ENCODE results near the gene CARS1. TPM values are rescaled to one million over a fixed set of nuclear protein-coding genes. Genes with fewer than 3 reads are reported as not detected.
A peak's percentile ranks its signal among the peaks of the same experiment; 100 is the strongest.
"Not testable (repeated sequence)": the region's sequence is repeated elsewhere in the genome, so short reads cannot be mapped to it uniquely, and the experiment has no call there.

The CARS1 gene
- total RNA-seq, 1 donor from 2014 or later, result 52.4 TPM

DNA sequence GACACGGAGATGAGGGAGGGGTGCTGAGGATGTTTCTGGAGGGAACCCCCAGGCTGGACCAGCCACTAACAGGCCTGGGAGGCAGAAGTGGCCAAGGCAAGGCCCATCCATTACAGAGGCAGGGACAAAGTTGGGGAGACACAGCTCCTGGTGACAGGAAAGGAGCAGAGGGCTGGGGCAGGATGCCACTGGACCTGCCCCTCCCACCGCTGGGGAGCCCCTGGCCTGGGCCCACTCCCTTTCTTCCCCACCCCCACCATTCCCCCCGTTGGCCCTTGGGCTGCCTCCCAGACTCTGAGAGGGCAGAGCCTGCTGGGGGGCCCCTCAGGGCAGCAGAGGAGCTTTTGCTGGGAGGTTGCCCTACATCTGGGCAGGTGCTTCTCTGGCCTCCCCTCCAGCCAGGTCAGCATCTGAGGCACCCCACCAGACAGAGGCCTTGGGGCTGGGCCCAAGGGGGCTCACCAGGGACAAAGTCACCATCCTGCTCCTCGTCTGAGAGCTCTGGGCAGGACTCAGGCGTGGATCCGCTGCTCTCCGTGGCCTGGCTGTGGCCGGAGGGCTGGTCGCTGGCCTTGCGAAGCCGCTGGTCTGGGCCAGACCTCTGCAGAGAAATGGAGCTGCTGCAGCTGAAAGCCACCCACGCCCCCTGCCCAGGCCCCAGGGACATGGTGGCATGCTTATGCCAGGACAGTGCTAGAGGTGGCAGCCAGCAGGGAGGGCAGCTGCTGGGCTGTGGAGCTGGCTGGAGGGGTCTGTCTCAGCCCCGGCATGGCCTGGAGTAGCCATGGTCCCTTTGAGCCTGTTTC, 33.1 kb upstream of the CARS1 start:
- no peak for DNase-seq (ENCODE audit: low read depth)

DNA sequence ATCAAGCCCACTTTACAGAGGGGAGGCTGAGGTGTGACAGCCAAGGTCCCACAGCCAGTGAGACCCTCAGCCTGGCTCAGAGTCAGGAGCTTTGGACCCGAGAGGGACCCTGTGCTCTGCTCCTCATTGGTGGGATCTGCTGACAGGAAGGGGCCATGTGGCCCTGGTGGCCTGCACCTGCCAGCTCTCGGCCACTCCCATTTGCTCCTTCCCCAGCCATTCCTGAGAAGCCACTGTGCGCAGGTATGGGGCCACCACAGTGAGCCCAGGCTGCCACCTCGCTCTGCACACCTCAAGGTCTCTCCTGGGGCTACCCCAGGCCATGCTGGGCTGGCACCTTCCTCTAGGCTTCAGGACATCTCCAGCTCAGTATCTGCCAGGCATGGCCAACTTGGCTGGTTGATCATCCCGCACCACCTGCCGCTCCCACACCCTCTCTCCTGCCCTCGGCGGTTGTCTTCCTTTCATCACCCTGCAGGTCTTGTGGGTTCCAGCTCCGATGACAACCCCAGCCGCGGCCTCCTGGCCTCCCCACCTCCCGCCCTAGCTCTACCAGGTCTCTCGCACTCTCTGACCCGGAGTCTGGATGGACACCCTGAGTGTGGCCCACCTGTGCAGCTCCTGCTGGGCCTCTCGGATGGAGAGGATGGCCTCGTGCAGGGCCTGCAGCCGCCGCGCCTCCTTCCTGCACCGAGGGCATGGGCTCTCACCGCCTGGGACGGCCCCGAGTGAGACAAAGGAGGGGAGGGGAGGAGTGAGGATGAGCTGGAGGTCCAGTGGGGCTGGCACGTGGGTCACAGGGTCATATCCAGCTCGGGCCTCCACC, 32.2 kb upstream of the CARS1 start:
- DNase-seq (ENCODE audit: low read depth), result no peak

GRCh38 chr11:3088806-3089205, 31.6 kb upstream of the CARS1 start:
- DNase-seq (ENCODE audit: low read depth), result no peak

DNA sequence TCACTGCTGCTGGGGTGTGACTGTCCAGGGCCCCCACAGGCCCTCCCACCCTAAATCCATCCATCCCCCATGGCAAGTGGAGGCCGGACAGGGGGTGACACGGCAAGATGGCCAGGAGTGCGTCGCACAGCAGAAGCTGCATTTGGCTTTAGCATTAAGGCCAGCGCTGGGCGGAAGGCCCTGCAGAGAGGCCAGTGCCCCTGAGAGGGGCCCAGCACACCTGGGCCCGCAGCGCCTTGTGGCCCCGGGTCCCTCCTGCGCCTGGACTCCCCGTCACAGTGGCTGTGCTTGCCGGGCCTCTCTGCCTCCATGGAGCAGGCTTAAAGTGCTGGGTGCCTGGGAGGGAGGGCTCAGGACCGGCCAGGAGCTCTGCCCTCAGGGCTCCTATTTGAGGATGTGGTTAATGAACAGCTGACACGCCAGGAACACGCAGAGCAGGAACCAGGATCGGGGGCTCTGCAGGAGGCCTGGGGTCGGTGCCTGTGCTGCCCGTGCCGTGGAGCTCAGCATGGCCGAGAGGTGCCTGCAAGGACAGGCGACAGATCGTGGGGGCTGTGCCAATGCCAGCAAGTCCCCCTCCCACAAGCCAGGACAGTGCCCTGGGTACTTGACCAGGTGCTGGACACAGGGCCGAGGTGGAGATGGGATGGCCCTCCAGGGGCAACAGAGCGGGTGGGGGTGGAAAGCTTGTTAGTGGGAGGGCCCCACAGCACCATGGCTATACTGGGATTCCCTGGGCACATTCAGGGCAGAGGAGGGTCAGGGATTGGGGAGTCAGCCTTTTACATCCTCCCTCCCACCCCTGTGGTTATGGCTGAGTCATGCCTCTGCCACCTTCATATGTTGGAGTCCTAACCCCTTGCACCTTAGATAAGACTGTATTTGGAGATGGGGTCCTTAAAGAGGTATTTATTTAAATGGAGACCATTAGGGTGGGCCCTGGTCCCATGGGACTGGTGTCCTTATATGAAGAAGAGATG, 30.9 kb upstream of the CARS1 start:
- DNase-seq (ENCODE audit: low read depth), result peak; percentile 30

- no peak for DNase-seq (ENCODE audit: low read depth)
Measured at GRCh38 chr11:3087373-3087772, 30.1 kb upstream of the CARS1 start.

GRCh38 chr11:3086671-3087150, 29.5 kb upstream of the CARS1 start:
- no peak for DNase-seq (ENCODE audit: low read depth)

DNA sequence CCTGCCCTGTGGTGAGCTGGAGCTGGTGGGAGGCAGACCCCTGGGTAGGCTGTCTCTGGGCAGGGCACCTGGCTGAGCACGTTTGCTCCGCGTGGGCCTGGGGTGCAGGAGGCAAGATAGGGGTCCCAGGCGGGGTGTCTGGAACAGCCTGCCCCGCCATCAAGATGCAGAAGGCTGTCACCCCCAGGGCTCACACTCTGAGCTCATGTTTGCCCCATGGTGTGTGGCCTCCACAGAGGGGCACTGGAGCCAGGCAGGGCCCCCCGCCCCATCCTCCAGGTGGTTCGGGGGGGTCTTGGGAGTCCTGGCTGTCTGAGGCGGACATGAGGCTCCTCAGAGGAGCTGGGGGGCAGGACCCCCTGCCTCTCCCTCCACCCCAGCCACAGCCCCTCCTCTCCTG, 28.9 kb upstream of the CARS1 start:
- no peak for DNase-seq (ENCODE audit: low read depth)

DNA sequence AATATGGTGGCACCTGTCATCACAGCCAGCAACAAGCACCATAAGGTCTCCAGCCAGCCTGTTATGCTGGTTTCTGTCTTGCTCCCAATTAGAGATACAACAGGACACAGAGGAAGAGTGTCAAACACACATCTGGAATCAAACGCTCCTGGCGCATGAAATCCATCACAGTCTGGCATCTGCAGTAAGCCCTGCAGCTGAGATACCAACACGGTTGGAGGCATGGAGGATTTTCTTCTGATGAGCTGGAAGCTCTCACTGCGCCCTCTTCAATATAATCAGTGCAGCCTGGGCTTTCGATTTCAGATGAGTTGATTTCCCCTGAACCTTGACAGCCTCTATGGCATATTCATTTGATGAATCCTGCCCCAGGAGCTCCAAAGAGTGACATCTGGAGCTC, 27.8 kb upstream of the CARS1 start:
- DNase-seq (ENCODE audit: low read depth), result no peak

DNA sequence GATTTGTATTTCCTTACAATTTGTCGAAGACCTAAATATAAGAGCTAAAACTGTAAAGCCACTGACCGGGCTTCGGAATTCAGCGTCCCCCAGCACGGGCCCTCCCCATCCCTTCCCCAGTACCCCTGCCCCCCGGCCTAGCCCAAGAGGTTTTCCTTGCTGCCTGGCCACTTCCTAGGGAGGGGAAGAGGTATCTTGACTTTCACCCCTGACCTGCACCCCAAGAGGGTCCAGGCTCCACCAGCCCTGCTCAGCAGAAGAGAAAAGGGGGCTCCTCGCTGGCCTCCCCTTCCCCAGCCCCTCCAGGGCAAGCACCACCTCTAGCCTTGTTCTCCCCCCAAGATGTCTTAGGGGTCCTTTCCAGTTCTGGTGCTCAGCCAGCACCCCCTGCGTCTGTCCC, 26.1 kb upstream of the CARS1 start:
- no peak for DNase-seq (ENCODE audit: low read depth)

DNA sequence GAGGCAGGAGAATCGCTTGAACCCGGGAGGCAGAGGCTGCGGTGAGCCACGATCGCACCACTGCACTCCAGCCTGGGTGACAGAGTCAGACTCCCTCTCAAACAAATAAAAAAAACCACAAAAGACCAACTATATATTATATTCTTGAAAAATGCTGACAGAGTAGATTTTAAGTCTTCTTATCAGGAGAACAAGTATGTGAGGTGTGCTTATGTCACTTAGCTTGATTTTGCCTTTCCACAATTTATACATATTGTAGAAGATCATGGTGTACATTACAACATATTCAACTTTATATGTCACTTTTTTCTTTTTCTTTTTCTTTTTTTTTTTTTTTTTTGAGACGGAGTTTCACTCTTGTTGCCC, 24.1 kb upstream of the CARS1 start:
- DNase-seq (ENCODE audit: low read depth), result no peak

GRCh38 chr11:3080733-3081385, 23.6 kb upstream of the CARS1 start:
- no peak for DNase-seq (ENCODE audit: low read depth)

GRCh38 chr11:3080104-3080503, 22.9 kb upstream of the CARS1 start:
- no peak for DNase-seq (ENCODE audit: low read depth)

GRCh38 chr11:3077846-3078440, 20.7 kb upstream of the CARS1 start:
- no peak for DNase-seq (ENCODE audit: low read depth)

DNA sequence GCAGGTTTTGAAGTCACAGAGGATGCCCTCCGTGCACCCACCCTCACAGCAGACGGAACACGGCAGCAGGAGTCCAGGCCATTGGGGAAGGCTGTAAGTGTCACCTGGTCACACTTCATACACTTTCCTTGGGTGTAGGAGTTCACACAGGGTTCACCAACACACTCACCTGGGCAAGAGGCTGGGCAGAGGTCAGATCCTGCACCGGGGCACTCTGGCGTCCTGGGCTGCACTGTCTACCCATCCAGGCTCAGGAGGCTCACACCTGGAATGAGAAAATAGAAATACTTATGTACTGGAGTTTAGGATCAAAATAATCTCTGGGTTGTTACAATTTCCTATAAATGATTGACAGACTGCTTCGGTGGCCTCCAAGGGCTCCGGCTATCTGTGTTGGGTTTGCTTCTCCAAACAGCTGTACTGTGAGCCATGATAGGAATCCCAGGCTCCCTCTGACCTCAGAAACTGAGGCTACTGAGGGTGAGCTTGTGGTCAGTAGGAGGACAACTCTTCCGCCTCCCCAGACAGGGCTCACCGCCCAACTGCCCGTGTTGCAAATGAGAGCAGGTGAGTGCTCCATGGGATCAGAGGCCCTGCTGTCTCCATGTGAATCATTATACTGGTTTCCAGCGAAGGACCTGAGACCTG, 20.1 kb upstream of the CARS1 start:
- peak; percentile 74 for DNase-seq (ENCODE audit: low read depth)

DNA sequence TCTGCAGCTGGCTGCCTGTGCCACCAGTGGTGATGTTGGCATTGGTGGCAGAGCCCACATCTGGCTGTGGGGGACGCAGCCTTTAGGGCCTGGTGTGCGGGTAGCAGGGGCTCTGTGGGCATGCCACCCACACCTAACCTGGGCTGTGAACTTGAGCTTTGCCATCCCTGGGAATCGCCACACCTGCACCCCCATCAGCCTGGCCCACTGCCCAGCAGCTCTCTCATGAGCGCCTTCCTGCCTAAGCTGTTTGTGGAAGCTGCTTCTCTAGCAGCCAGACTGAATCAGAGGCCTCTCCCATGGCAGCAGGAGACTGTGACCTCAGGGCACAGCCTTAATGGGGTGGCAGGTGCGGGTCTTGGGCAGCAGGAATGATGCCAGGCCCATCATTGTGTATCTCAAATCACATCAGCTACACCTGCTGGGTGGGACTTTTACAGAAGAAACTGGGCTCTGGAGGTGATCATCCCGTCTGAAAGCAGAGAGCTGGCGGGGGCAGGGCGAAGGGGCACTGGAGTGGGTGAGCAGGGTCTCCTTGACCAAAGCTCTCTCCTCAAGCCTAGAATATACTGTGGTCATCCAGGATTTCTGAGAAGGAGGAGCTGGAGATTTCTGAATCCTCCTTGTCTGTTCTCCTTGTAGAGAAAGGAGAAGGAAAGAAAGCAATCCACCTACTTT, 17.8 kb upstream of the CARS1 start:
- DNase-seq (ENCODE audit: low read depth), result peak; percentile 66

GRCh38 chr11:3073029-3073435, 15.8 kb upstream of the CARS1 start:
- peak; percentile 98 for DNase-seq (ENCODE audit: low read depth)

DNA sequence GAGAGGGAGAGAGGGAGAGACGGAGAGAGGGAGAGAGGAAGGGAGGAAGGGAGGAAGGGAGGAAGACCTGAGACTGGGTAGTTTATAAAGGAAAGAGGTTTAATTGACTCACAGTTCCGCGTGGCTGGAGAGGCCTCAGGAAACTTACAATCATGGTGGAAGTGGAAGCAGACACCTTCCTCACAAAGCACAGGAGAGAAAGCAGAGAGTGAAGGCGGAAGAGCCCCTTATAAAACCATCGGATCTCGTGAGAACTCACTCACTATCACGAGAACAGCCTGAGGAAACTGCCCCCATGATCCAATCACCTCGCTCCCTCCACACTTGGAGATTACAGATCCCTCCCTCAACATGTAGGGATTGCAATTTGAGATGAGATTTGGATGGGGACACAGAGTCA, 12.2 kb upstream of the CARS1 start:
- no peak for DNase-seq (ENCODE audit: low read depth)

GRCh38 chr11:3066308-3066707, 9.1 kb upstream of the CARS1 start:
- not testable (repeated sequence) for DNase-seq (ENCODE audit: low read depth)

DNA sequence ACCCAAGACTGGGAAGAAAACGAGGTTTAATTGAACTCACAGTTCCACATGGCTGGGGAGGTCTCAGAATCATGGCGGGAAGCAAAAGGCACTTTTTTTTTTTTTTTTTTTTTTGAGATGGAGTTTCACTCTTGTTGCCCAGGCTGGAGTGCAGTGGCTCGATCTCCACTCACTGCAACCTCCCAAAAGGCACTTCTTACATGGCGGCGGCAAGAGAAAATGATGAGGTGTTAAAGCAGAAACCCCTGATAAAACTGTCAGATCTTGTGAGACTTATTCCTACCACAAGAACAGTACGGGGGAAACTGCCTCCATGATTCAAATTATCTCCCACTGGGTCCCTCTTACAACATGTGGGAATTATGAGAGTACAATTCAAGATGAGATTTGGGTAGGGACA, 7.5 kb upstream of the CARS1 start:
- not testable (repeated sequence) for DNase-seq (ENCODE audit: low read depth)

DNA sequence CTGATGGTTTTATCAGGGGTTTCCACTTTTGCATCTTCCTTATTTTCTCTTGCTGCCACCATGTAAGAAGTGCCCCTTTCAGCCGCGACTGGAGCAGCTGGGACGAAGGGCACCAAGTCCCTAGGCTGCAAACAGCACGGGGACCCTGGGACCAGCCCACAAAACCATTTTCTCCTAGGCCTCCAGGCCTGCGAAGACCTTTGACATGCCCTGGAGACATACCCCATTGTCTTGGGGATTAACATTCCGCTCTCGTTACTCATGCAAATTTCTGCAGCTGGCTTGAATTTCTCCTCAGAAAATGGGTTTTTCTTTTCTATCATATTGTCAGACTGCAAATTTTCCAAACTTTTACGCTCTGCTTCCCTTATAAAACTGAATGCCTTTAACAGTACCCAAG, 6.7 kb upstream of the CARS1 start:
- DNase-seq (ENCODE audit: low read depth), result not testable (repeated sequence)

Data from renal cortical epithelial cell (primary cell).